Measurements from ENCODE around the gene ARHGEF25. TPM values are rescaled to one million over a fixed set of nuclear protein-coding genes. Genes with fewer than 3 reads are reported as not detected.
"Not testable (repeated sequence)": the region's sequence is repeated elsewhere in the genome, so short reads cannot be mapped to it uniquely, and the experiment has no call there.

Gene ARHGEF25
- total RNA-seq, 1 experiment from 2014 or later, result 2.2 TPM

- TF ChIP-seq CTCF (IDR thresholded peaks at IDR 0.05; ENCODE audit: unreplicated experiment), result no peak
- no peak overlapping the region for H3K4me3 Mint-ChIP-seq (ENCODE audit: low read depth, unreplicated experiment)
- intact Hi-C loops (cut with micrococcal nuclease; ENCODE audit: unreplicated experiment), result no loop called here
- CTCF ChIA-PET, result no interaction called here
- H3K4me1 Mint-ChIP-seq (ENCODE audit: low read depth, unreplicated experiment), result peaks cover 6% of the 10 kb centered on the region
- H3K27ac Mint-ChIP-seq (ENCODE audit: unreplicated experiment), result no peak overlapping the region
- peaks cover 98% of the 10 kb centered on the region for H3K27me3 Mint-ChIP-seq (ENCODE audit: unreplicated experiment)
- no peaks in the 10 kb centered on the region for H3K9me3 Mint-ChIP-seq (ENCODE audit: low read depth, unreplicated experiment)
- DNase-seq, result no peak
- H3K36me3 Mint-ChIP-seq (ENCODE audit: insufficient read depth, unreplicated experiment), result no peaks in the 10 kb centered on the region
- no TSS peak for BruUV-seq (replicated peaks)
Observed at GRCh38 chr12:57616383-57617101, 5.3 kb downstream of the ARHGEF25 start.

GRCh38 chr12:57617942-57618341, 6.7 kb downstream of the ARHGEF25 start:
- H3K36me3 Mint-ChIP-seq (ENCODE audit: insufficient read depth, unreplicated experiment), result no peaks in the 10 kb centered on the region
- peaks cover 100% of the 10 kb centered on the region for H3K27me3 Mint-ChIP-seq (ENCODE audit: unreplicated experiment)
- H3K4me3 Mint-ChIP-seq (ENCODE audit: low read depth, unreplicated experiment), result no peak overlapping the region
- H3K27ac Mint-ChIP-seq (ENCODE audit: unreplicated experiment), result no peak overlapping the region
- no peak for TF ChIP-seq CTCF (IDR thresholded peaks at IDR 0.05; ENCODE audit: unreplicated experiment)
- DNase-seq, result no peak
- CTCF ChIA-PET, result no interaction called here
- intact Hi-C loops (cut with micrococcal nuclease; ENCODE audit: unreplicated experiment), result no loop called here
- H3K9me3 Mint-ChIP-seq (ENCODE audit: low read depth, unreplicated experiment), result no peaks in the 10 kb centered on the region
- H3K4me1 Mint-ChIP-seq (ENCODE audit: low read depth, unreplicated experiment), result peaks cover 15% of the 10 kb centered on the region
- BruUV-seq (replicated peaks), result no TSS peak

GRCh38 chr12:57618431-57618830, 7.2 kb downstream of the ARHGEF25 start:
- H3K9me3 Mint-ChIP-seq (ENCODE audit: low read depth, unreplicated experiment); H3K36me3 Mint-ChIP-seq (ENCODE audit: insufficient read depth, unreplicated experiment); DNase-seq; intact Hi-C loops (cut with micrococcal nuclease; ENCODE audit: unreplicated experiment); H3K27ac Mint-ChIP-seq (ENCODE audit: unreplicated experiment); BruUV-seq (replicated peaks); CTCF ChIA-PET; H3K4me3 Mint-ChIP-seq (ENCODE audit: low read depth, unreplicated experiment): not testable (repeated sequence)
- Mint-ChIP-seq H3K27me3 (ENCODE audit: unreplicated experiment) (peaks cover 100% of the 10 kb centered on the region), H3K4me1 (ENCODE audit: low read depth, unreplicated experiment) (peaks cover 15% of the 10 kb centered on the region)

GRCh38 chr12:57618966-57619433, 7.8 kb downstream of the ARHGEF25 start:
- BruUV-seq (replicated peaks), result no TSS peak
- no peaks in the 10 kb centered on the region for H3K9me3 Mint-ChIP-seq (ENCODE audit: low read depth, unreplicated experiment)
- peaks cover 100% of the 10 kb centered on the region for H3K27me3 Mint-ChIP-seq (ENCODE audit: unreplicated experiment)
- no peaks in the 10 kb centered on the region for H3K36me3 Mint-ChIP-seq (ENCODE audit: insufficient read depth, unreplicated experiment)
- no peak for DNase-seq
- H3K4me1 Mint-ChIP-seq (ENCODE audit: low read depth, unreplicated experiment), result peaks cover 15% of the 10 kb centered on the region
- CTCF ChIA-PET, result interaction anchor here (1.1 to 2.7 kb wide), 2 partner anchors 36 to 37 kb away, joined by 3 to 16 read pairs; no protein-coding TSS in a partner anchor
- no peak overlapping the region for H3K4me3 Mint-ChIP-seq (ENCODE audit: low read depth, unreplicated experiment)
- TF ChIP-seq CTCF (IDR thresholded peaks at IDR 0.05; ENCODE audit: unreplicated experiment), result no peak
- intact Hi-C loops (cut with micrococcal nuclease; ENCODE audit: unreplicated experiment), result no loop called here
- no peak overlapping the region for H3K27ac Mint-ChIP-seq (ENCODE audit: unreplicated experiment)
